ENCODE measurements around the gene CBL. TPM values are rescaled to one million over a fixed set of nuclear protein-coding genes. Genes with fewer than 3 reads are reported as not detected.

CBL gene
- total and polyA plus RNA-seq, 9 donors, result 3.6 to 17.9 (median 12.3) TPM

GRCh38 chr11:119209186-119209585 is 3.0 kb downstream of the CBL start:
- 76 to 87% (median 78%) methylated on average over 7 of the region's 7 CpGs for WGBS, 3 donors
- no peak overlapping the region for H3K27ac ChIP-seq
- TF ChIP-seq EP300 (IDR thresholded peaks at IDR 0.05) (no peak), POLR2A (IDR thresholded peaks at IDR 0.05) (no peak)
- TF ChIP-seq, protein P1, sequence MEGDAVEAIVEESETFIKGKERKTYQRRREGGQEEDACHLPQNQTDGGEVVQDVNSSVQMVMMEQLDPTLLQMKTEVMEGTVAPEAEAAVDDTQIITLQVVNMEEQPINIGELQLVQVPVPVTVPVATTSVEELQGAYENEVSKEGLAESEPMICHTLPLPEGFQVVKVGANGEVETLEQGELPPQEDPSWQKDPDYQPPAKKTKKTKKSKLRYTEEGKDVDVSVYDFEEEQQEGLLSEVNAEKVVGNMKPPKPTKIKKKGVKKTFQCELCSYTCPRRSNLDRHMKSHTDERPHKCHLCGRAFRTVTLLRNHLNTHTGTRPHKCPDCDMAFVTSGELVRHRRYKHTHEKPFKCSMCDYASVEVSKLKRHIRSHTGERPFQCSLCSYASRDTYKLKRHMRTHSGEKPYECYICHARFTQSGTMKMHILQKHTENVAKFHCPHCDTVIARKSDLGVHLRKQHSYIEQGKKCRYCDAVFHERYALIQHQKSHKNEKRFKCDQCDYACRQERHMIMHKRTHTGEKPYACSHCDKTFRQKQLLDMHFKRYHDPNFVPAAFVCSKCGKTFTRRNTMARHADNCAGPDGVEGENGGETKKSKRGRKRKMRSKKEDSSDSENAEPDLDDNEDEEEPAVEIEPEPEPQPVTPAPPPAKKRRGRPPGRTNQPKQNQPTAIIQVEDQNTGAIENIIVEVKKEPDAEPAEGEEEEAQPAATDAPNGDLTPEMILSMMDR (IDR thresholded peaks at IDR 0.05), result no peak
- no peak overlapping the region for H3K4me3 ChIP-seq
- H3K4me1 ChIP-seq (ENCODE audit: insufficient read depth), result no peaks in the 10 kb centered on the region
- H3K9me3 ChIP-seq, result no peaks in the 10 kb centered on the region
- no peaks in the 10 kb centered on the region for H3K36me3 ChIP-seq
- no peaks in the 10 kb centered on the region for H3K27me3 ChIP-seq
- DNase-seq, result no peak
- intact Hi-C loops (cut with DNase I), result loop anchor here in 3 of 4 donors (5.0 to 10.0 kb wide), 3 partner anchors 106 to 128 kb away; partner anchors contain the start of gene MCAM (in 3 of the 3)

GRCh38 chr11:119210050-119210449 is 3.9 kb downstream of the CBL start:
- Histone ChIP-seq H3K27ac (no peak overlapping the region), H3K4me3 (no peak overlapping the region), H3K27me3 (no peaks in the 10 kb centered on the region), H3K4me1 (ENCODE audit: insufficient read depth) (no peaks in the 10 kb centered on the region), H3K9me3 (no peaks in the 10 kb centered on the region), H3K36me3 (no peaks in the 10 kb centered on the region)
- no peak for DNase-seq
- WGBS, 3 donors, result 89 to 92% (median 90%) methylated on average over 3 of the region's 3 CpGs
- intact Hi-C loops (cut with DNase I), result loop anchor here in 2 of 4 donors (10.0 kb wide), 2 partner anchors 75 to 105 kb away; partner anchors contain the start of gene MCAM (in 1 of the 2)
- TF ChIP-seq, protein P1 (IDR thresholded peaks at IDR 0.05), result no peak
- TF ChIP-seq EP300 (IDR thresholded peaks at IDR 0.05) (no peak), POLR2A (IDR thresholded peaks at IDR 0.05) (no peak)

DNA sequence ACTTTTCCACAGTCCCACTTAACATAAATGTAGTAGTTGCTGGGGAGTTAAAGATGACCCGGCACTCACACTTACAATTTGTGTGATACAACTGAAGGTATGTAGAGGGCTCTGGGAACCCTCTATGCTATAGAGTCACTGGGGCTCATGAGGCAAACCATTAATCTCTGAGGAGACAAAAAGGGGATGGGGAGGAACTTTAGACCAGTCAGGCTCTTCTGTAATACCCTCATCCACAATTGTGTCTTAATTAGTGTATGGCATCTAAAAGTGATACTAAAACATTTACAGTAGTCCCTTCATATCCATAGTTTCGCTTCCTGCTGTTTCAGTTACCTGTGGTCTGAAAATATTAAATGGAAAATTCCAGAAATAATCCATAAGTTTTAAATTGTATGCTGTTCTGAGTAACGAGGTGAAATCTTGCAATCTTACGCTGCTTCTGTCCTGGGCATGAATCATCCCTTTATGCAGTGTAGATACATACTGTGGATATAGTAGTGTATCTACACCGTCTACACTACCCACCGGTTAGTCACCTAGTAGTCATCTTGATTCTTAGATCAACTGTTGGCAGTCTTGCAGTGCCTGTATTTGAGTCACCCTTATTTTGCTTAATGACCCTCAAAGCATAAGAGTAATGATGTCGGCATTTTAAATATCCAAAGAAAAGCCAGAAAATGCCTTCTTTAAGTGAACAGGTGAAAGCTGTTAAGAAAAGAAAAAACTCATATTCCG is 12.2 kb downstream of the CBL start:
- intact Hi-C loops (cut with DNase I), result loop anchor here in 2 of 4 donors (10.0 kb wide), 2 partner anchors 66 to 96 kb away; partner anchors contain the start of gene MCAM (in 1 of the 2)
- Histone ChIP-seq H3K36me3 (no peaks in the 10 kb centered on the region), H3K4me3 (no peak overlapping the region), H3K4me1 (ENCODE audit: insufficient read depth) (no peaks in the 10 kb centered on the region), H3K9me3 (no peaks in the 10 kb centered on the region), H3K27me3 (no peaks in the 10 kb centered on the region), H3K27ac (no peak overlapping the region)
- TF ChIP-seq EP300 (IDR thresholded peaks at IDR 0.05), result no peak
- TF ChIP-seq, protein P1 (IDR thresholded peaks at IDR 0.05), result no peak
- TF ChIP-seq POLR2A (IDR thresholded peaks at IDR 0.05), result no peak
- WGBS, 3 donors, result 83 to 88% (median 84%) methylated on average over 8 of the region's 8 CpGs
- DNase-seq, result no peak

GRCh38 chr11:119222308-119222707 is 16.2 kb downstream of the CBL start:
- 0 to 4% (median 1%) methylated on average over 2 of the region's 2 CpGs for WGBS, 3 donors
- Histone ChIP-seq H3K4me3 (no peak overlapping the region), H3K4me1 (ENCODE audit: insufficient read depth) (no peaks in the 10 kb centered on the region), H3K9me3 (no peaks in the 10 kb centered on the region), H3K36me3 (no peaks in the 10 kb centered on the region), H3K27ac (no peak overlapping the region), H3K27me3 (no peaks in the 10 kb centered on the region)
- intact Hi-C loops (cut with DNase I), result no loop called here
- DNase-seq, result no peak
- no peak for TF ChIP-seq POLR2A (IDR thresholded peaks at IDR 0.05)

GRCh38 chr11:119222891-119223290 is 16.8 kb downstream of the CBL start:
- no peak overlapping the region for H3K4me3 ChIP-seq
- WGBS, 3 donors, result 92 to 95% (median 95%) methylated on average over 5 of the region's 5 CpGs
- TF ChIP-seq POLR2A (IDR thresholded peaks at IDR 0.05), result no peak
- TF ChIP-seq, protein P1 (IDR thresholded peaks at IDR 0.05), result no peak
- no peak for TF ChIP-seq EP300 (IDR thresholded peaks at IDR 0.05)

More at GRCh38 chr11:119222891-119223290, 16.8 kb downstream of the CBL start:
- Histone ChIP-seq H3K27ac (no peak overlapping the region), H3K4me1 (ENCODE audit: insufficient read depth) (no peaks in the 10 kb centered on the region), H3K9me3 (no peaks in the 10 kb centered on the region), H3K36me3 (no peaks in the 10 kb centered on the region), H3K27me3 (no peaks in the 10 kb centered on the region)
- DNase-seq, result no peak
- intact Hi-C loops (cut with DNase I), result no loop called here
